LoVo (cell line): Measurements from ENCODE around the gene RNF169.

ENCODE experiments used
- DNase-seq: peaks from one replicate; pipeline ENCODE4 v3.0.0-alpha.2; 2016; ENCODE audit warnings: low spot score

The RNF169 gene

DNA sequence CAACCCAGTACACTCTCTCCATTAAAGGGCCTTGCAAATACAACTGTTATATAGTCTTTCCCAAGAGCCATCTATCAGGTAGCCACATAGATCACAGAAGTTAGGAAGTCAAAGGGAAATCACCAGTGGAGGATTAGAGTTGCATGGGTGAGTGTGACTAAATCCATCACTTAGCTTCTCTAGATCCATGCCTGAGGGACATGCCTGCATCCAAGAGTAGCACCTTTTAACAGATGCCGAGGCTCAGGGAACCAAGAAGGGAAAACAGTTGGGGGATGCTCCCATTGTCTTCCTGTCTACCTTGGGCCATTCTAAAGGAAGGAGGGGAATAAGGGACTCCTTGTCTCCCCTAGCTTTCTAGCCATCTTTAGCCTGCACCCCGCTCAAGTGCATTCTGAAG, 122.4 kb downstream of the RNF169 start:
- DNase-seq, result no peak

DNA sequence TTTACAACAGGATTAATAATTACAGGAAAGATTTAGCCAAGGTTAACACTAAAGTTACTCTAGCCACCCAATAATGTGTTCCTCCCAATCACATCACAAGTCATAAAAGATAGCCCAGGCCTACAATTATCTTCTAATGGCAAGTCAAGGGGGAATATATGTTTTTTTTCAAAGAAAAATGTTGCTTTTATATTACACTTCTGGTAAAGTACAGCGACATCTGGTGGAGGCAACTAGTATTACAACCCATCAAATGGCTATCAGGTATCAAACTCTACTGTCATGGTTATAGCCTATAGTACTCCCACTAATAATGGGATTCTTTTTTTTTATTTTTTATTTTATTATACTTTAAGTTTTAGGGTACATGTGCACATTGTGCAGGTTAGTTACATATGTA, 128.5 kb downstream of the RNF169 start:
- no peak for DNase-seq
